HG03280 (cell line): Measurements from ENCODE around the gene PROZ.

Experiments used
- ATAC-seq: cut with Tn5 transposase; IDR thresholded peaks from one replicate; pipeline ENCODE4 v1.9.1; 2021; ENCODE audit warnings: mild to moderate bottlenecking, moderate library complexity; ENCODE audit not compliant: unreplicated experiment

PROZ gene

DNA sequence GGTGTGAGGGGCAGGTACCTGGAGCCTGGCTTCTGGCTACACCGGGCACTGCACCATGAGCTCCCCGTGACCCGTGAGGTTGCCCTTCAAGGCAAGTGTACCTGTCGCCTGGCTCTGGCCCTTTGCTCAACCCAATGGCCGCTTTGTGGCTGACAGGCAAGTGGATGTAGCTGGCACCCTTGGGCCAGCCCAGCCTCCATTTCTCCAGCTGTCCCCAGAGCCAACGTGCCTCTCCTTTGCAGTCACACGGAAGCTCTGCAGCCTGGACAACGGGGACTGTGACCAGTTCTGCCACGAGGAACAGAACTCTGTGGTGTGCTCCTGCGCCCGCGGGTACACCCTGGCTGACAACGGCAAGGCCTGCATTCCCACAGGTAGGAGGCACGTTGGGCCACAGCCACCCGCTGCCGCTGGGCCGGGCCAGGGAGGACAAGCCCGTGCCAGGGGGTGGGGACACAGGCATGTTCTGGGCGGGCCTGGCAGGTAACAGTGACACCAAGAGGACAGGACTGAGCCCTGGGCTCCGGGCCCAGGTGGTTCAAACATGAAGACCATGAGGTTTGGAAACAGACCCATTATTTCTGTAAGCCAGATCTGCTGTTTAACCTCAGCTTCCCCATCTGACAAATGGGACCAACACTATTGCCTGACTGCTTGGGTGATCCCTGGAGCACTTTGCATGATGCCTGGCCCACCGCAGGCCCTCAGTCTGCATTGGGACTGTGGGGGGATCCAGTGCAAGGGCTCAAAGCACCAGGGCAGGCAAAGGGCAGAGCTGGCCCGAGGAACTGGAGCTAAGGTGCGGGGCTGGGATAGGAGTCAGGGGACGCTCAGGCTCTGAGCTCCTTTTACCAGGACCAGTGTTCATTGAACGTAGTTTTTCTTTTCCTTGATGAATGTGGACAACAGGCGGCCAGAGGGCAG lies 17.5 kb upstream of the PROZ start:
- no peak for ATAC-seq

DNA sequence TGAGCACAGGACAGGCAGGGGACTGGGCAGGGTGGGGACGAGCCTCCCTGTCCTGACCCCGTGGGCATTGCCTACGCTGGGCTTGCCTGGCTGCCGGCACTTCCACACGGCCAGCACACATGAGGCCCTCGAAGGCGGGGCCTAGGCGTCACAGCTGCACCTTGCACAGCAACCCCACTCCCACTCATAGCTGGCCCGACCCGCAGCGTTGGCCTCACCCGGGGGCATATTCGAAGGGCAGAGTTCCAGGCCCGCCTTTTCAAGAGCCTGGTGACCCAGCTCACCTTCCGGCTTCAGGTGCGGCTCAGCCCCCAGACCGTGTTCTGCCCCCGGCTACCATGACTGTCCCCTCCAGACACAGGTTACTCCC lies 16.9 kb upstream of the PROZ start:
- ATAC-seq, result no peak

DNA sequence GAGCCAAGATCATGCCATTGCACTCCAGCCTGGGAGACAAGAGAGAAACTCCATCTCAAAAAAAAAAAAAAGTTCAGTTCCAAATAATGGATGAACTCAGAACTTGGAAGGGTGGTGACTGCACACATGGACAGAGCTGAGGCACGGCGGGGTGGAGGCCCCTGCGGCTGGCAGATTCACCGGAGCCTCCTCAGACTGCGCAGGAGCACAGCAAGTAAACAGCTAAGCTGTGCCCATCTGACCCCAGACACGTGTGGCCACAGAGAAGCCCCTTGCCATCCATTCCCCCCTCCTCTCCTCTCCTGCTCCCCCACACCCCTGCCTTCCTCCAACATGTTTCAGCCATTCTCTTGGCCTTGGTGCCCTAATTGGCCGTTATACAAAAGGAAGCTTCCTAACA lies 15.6 kb upstream of the PROZ start:
- ATAC-seq, result no peak

DNA sequence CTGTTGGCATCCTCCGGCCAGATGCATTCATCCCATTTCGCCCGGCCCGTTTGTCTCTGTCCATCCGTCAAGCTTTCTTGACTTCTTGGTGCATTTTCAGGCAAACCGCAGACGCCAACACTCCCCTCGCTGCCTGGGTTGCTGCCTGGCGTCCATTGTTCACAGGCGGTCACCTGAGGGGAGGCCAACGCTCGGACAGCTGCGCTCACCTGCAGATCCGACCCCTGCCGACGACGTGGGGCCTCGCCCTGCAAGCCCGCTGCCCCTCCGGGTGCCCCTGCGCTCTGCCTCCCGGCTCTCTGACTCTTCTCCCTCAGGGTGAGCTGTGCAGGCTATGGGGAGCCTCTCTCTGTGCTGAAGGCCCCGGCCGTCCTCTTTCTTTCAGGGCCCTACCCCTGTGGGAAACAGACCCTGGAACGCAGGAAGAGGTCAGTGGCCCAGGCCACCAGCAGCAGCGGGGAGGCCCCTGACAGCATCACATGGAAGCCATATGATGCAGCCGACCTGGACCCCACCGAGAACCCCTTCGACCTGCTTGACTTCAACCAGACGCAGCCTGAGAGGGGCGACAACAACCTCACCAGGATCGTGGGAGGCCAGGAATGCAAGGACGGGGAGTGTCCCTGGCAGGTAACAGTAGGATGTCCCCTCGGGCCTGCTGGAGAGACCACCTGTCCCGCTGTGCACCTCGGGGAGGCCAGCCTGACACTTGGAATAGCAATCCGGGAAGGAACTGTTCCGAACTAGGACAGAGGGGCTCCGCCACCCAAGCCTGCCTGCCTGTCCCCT lies 14.8 kb upstream of the PROZ start:
- ATAC-seq, result no peak

DNA sequence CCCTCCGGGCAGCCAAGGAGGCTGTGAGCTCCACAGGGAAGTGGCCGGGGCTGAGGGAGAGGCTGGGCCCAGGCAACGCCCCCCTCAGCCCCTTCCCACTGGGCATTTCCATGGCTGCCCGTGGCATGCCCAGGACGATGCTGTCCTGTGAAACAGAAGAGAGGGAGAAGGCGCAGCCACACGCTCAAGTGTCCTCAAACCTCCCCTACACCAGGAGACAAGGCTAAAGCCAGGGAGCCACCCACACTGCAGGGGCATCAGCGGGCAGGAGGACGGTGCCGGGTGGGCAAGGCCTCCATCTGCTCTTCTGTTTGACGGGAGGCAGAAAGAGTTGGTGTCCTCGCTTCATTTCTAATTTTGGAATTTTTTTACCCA lies 14.2 kb upstream of the PROZ start:
- ATAC-seq, result no peak

DNA sequence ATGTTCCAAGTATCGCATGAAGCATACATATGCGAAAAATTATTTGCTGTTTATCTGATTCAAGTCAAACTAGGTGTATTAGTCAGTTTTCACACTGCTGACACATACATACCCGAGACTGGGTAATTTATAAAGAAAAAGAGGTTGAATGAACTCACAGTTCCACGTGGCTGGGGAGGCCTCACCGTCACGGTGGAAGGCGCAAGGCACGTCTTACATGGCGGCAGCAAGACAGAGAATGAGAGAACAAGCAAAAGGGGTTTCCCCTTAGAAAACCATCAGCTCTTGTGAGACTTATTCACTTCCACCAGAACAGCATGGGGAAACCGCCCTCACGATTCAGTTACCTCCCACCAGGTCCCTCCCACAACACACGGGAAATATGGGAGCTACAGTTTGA lies 13.0 kb upstream of the PROZ start:
- no peak for ATAC-seq

DNA sequence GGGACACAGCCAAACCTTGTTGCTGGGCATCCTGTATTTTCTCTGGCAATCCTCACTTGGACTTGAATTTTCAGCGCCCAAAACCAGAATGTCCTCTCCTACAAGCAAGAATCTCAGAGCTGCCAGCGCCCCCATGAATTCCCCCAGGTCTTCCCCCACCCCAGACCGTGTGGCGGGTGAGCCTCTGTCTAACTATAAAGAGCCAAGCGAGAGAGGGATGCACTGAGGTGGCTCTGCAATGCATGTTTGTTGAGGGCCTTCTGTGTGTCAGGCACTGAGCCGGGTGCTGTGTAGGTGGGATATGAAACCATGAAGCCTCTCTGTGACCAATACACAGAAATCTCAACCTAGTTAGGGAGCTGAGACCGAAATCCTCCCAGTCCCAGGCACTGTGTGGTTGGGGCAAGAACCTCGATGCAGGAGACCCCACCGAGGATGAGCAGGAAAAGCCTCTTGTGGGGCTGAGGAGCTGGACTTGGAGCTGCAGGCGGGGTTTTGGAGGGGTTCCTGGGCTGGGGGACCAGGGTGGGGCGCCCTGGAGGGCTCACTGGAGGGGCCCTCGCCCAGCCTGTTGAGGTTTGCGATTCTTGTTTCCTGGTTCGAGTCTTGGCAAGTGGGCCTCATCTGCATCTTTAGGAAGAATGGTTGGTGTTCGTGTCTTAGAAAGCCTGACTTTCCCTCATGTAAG lies 12.4 kb upstream of the PROZ start:
- no peak for ATAC-seq

DNA sequence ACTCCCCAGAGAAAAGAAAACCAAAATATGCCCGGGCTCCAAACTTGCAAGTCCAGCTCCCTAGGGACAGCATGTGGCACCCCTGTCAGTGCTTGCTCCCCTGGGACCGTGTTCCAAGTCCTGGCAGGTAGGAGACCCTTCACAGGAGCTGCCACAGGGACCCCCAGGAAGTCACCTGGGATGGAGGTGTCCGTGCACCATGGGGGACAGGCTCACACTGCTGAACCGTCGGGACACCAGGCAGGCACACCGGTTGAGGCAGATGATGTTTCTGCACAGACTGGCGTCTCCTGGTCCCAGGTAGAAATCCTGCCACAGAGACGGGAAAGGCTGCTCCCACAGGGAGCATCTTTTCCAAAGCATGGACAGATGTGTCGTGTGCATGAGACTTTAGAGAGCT lies 11.7 kb upstream of the PROZ start:
- no peak for ATAC-seq

DNA sequence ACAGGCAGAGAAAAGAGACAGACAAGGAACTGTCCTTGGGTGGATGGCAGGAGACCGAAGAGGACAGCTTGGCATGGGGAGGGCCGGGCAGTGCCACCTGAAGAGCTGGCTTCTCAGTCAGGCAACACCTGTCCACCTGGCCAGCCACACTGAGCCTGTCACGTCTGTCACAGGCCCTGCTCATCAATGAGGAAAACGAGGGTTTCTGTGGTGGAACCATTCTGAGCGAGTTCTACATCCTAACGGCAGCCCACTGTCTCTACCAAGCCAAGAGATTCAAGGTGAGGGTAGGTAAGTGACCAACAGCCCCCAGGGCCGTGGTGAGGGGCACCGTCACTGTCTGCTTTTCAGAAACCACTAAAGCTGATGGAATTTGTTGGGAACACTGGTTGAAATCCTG lies 11.2 kb upstream of the PROZ start:
- ATAC-seq, result no peak

DNA sequence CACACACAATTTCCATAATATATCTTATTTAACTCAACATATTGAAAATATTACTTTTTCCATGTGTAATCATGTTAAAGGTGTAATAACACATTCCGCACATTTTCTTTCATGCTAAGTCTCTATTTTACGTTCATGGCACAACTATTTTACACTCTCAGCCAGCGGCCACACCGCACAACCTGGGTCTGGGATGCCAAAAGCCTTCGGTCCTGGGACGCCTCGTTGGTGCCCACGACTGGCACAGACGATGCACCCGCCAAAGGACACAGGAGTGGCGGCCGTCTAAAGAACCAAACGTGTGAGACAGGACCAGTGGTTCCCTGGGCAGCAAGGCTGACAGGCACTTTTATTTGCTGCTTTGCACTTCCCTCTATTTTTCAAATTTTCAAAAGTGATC lies 10.0 kb upstream of the PROZ start:
- ATAC-seq, result no peak

DNA sequence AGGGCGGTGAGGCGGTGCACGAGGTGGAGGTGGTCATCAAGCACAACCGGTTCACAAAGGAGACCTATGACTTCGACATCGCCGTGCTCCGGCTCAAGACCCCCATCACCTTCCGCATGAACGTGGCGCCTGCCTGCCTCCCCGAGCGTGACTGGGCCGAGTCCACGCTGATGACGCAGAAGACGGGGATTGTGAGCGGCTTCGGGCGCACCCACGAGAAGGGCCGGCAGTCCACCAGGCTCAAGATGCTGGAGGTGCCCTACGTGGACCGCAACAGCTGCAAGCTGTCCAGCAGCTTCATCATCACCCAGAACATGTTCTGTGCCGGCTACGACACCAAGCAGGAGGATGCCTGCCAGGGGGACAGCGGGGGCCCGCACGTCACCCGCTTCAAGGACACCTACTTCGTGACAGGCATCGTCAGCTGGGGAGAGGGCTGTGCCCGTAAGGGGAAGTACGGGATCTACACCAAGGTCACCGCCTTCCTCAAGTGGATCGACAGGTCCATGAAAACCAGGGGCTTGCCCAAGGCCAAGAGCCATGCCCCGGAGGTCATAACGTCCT lies 9.4 kb upstream of the PROZ start:
- ATAC-seq, result no peak

DNA sequence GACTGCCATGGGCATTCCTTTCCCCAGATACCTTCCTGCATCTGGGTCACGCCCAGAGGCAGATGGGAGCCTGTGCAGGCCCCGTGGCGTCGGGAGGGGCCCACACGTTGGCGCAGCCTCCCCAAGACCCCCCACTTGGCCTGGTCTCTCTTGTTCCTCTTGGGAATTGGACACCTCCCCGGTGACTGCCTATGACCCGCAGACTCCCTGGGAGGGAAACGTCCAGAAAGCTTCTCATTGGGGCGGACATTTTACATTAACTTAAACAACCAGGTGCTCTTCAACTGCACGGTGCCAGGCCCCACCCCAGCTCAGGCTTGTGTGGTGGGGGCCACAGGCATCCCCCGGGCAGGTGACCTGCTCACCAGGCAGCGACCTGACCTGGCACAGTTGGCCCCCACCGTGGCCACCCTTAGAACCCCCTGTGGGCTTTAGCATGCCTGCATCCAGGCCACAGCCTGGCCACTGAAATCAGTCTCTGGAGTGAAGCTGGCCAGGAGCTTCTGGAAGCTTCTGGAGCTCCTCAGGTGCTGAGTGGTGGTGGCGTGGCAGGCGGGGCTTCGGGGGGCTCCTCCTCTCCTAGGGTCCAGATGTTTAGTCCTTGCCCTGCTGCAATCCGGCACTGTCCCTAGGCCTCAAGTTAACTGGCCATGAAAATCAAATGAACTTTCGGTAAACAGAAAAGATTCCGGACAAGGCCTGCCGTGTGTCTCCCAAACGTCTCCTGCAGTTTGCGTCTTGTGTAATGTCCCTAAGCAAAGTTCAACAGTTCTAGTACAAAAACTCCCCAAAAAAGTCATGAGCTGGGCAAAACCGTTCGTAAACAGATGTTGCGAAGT lies 8.5 kb upstream of the PROZ start:
- no peak for ATAC-seq

DNA sequence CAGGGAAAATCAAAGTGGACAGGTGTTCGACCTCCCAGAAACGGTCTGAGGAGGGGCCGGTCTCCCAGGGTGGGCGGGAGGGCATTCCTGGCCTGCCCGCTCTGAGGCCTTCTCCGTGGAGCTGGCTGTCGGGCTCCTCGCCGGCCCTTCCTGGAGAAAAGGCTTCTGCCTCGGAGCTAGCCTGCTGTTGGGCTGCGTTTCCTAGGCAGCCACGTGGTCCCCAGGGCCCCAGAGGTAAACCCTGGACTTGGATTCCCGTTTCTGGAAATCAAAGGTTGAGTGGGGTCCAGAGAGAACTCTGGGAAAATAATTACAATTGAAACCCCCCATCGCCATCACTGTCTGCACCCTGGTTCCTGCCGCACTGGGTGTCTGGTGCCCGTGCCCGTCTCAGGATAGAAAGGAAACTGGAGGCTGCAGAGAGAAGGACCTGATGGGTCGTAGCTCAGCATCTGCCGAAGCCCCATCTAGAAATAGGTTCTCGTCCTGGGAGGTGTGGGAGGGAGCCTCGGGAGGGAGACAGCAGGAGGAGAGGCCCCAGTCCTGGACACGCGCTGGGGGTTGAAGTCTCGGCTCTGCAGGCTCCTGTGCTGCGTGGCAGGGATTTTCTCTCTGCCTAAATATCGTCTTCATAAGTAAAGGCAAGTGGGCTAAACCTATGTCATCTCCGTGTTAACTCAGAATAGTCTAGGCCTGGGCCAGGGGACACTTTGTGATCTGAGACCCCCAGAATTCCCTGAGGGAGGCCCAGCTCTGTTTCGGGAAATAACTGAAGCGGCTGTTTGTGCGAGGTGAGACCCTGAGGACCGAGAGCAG lies 7.7 kb upstream of the PROZ start:
- no peak for ATAC-seq

DNA sequence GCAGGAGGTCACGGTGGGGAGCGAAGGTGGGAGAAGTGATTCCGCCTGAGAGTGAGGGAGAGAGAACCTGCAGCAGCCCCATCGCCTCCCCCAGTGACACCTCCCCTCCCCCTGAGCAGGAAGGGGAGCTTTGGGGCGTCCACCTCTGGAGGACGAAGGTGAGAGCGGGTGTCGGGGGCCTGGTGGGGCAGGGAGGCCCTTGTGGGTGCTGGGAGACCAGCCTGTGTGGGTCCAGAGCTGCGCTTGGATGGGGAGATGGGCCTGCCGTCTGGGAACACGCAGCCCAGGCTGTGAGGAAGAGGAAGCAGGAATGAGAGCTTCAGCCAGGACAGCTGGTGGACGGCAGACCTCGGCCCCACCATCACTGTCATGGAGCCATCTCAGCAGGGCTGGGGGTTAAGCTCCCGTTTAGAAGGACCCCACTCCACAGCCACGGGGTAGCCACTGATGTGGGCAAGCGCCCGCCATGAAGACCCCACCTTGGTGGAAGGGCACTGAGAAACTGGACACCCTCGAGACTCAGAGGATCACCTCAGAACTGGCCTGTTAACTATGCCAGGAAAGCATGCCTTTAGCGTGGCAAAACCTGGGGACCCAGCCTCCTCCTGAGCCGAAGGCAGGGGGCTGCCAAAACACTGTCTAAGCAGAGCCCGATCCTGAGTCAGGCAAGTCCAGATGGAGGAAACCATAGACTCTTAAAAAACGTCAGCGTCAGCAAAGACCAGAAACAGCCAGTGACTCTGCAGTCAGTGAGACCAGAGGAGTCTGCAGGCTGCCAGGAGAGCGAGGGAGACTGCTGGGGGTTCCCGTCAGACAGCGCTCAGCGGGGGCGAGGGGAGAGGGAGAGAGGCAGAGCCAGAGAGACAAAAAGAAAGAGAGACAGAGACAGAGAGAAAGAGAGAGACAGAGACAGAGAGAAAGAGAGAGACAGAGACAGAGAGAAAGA lies 6.4 kb upstream of the PROZ start:
- ATAC-seq, result no peak

DNA sequence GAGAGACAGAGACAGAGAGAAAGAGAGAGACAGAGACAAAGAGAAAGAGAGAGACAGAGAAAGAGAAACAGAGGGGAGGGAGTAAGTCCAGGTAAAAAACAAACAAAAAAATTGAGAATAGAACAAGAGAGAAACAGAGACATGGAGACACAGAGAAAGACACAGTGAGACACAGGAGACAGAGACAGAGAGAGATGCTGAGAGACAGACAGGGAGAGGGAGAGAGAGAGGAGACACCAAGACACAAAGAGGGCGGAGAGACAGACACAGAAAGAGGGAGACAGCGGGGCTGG lies 5.8 kb upstream of the PROZ start:
- ATAC-seq, result no peak

DNA sequence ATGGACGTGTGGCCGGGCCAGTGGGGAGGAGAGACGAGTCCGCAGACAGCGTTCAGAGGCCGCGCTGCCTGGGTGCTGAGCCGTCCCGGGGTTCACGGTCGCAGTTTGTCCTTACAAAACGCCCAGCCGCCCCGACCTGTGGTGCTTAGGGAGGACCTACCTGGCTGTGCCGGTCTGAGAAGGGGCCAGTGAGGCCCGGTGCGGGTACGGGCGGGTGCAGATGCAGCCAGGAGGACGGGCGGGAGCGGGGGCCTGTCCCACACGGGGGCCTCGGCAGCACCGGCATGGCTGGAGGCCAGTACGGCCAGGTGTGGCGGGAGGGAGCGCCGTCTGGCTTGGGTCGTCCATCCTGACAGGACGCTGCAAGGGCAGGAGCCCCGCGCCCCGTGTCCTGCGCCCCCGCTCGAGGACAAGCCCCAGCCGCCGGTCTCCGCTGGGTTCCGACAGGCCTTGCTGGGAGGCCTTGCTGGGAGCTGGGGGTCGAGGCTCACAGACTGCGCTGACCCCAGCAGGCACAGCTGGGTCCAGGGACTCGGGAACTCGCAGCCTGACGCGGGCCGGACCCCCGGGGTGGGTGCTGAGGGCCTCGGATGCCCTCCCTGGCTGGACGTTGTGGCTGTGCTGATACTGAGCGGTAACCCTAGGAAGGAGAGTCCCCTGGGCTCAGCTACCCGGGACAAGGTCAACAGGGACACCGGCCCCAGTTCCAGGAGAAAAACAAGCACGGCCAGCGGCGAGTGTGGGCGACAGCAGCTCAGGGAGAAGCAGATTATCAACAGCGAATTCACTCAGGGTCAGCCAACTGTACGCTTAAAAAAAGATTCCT lies 5.3 kb upstream of the PROZ start:
- ATAC-seq, result peak; percentile 29

DNA sequence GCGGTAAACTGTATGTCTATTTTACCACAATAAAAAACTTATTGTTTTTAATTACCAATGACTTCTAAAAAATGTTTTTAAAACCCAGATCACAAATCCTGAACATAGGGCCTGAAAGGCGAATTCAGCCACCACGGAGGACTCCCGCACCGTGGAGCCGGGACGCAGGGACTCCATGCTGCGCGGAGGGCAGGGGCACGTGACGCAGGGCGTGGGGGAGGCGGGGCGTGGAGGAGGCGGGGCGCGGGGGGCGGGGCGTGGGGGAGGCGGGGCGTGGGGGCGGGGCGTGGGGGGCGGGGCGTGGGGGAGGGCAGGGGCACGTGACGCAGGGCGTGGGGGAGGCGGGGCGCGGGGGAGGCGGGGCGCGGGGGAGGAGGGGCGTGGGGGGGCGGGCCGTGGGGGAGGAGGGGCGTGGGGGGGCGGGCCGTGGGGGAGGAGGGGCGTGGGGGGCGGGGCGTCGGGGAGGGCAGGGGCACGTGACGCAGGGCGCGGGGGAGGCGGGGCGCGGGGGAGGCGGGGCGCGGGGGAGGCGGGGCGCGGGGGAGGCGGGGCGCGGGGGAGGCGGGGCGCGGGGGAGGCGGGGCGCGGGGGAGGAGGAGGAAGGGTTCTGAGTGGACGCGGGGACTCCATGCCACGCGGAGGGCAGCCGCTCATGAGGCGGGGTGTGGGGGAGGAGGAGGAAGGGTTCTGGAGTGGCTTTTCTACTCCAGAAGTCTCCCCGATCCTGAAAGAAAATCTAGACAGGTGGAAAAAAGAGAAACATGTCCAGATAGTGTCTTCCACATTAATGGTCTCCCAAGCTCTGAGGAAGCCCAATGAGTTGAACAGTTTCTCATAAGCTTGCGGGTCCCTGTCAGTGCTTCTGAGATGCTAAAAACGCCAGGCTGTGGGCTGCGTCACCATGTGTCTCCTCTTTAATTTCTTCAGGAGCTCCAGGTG lies 4.4 kb upstream of the PROZ start:
- peak; percentile 57 for ATAC-seq
